PC-9 (cell line): ENCODE data around the gene ACSM3. TPM values are rescaled to one million over a fixed set of nuclear protein-coding genes. Genes with fewer than 3 reads are reported as not detected.

Experiments
- BruUV-seq: library from RNA; stranded (reverse); fragments of 400-500 nt; replicated peaks from 2 replicates; lab custom pipeline; 2021; lab: Mats Ljungman, UMichigan
- CTCF ChIA-PET: fragments of 300-600 bp; sonication (Branson Sonifier 250); formaldehyde crosslinking; loops from one replicate; lab custom pipeline; 2022; ENCODE audit warnings: antibody characterized with exemption; lab: Charles Lee
- POLR2A ChIA-PET: fragments of 300-600 bp; sonication (Branson Sonifier 250); formaldehyde crosslinking; loops from one replicate; lab custom pipeline; 2022; ENCODE audit warnings: antibody characterized with exemption; ENCODE audit not compliant: unreplicated experiment; lab: Charles Lee
- DNase-seq, 2 experiments: peaks; one replicate each; pipeline versions ENCODE4 v3.0.0 to v3.0.0-alpha.2; 2015 to 2022; ENCODE audit warnings: mixed read lengths in 1 of 2
- H2AFZ ChIP-seq: fragments of 200-600 bp; sonication (generic); 2 replicates; pipeline ENCODE4 v1.8.1; 2017; ENCODE audit warnings: antibody characterized with exemption
- H3F3A ChIP-seq: fragments of 200-600 bp; sonication (generic); 2 replicates; pipeline ENCODE4 v1.8.1; 2017; ENCODE audit warnings: antibody characterized with exemption, mild to moderate bottlenecking, low read depth; ENCODE audit not compliant: insufficient read depth
- H3K27ac ChIP-seq: fragments of 200-600 bp; sonication (generic); 2 replicates; pipeline ENCODE4 v1.6.1; 2016; ENCODE audit warnings: mixed run types
- H3K27me3 ChIP-seq: fragments of 200-600 bp; sonication (generic); 2 replicates; pipeline ENCODE4 v1.6.1; 2016; ENCODE audit warnings: low read depth, mixed run types; ENCODE audit not compliant: insufficient read depth
- H3K36me3 ChIP-seq: fragments of 200-600 bp; sonication (generic); 2 replicates; pipeline ENCODE4 v1.6.1; 2016; ENCODE audit warnings: low read depth, mixed run types
- H3K4me1 ChIP-seq: fragments of 200-600 bp; sonication (generic); replicated peaks from 2 replicates; pipeline ENCODE4 v1.6.1; 2016; ENCODE audit warnings: mixed run types; ENCODE audit not compliant: insufficient read depth
- H3K4me2 ChIP-seq: fragments of 200-600 bp; sonication (generic); 2 replicates; pipeline ENCODE4 v1.6.1; 2017; ENCODE audit warnings: mixed run types
- H3K4me3 ChIP-seq: fragments of 200-600 bp; sonication (generic); 2 replicates; pipeline ENCODE4 v1.6.1; 2016; ENCODE audit warnings: mixed run types
- H3K79me2 ChIP-seq: fragments of 200-600 bp; sonication (generic); 2 replicates; pipeline ENCODE4 v1.6.1; 2017; ENCODE audit warnings: low read depth, mixed run types
- H3K9me2 ChIP-seq: fragments of 200-600 bp; sonication (generic); 2 replicates; pipeline ENCODE4 v1.8.1; 2017; ENCODE audit warnings: mild to moderate bottlenecking; ENCODE audit not compliant: insufficient read depth
- H3K9me3 ChIP-seq: fragments of 200-600 bp; sonication (generic); 2 replicates; pipeline ENCODE4 v1.8.1; 2016; ENCODE audit warnings: low read depth; ENCODE audit not compliant: insufficient read depth
- H4K20me1 ChIP-seq: fragments of 200-600 bp; sonication (generic); 2 replicates; pipeline ENCODE4 v1.8.1; 2017; ENCODE audit not compliant: insufficient read depth
- CTCF ChIP-seq: fragments of 200-600 bp; sonication (generic); conservative IDR thresholded peaks from 2 replicates; pipeline ENCODE4 v1.6.1; 2017; ENCODE audit warnings: mixed run types, antibody characterized with exemption, mild to moderate bottlenecking, moderate library complexity
- EZH2 ChIP-seq: fragments of 200-600 bp; sonication (generic); IDR thresholded peaks from 2 replicates; pipeline ENCODE4 v1.8.0; 2017; ENCODE audit warnings: antibody characterized with exemption, low read depth
- intact Hi-C: fragments of 100-400 bp; cut with micrococcal nuclease; formaldehyde crosslinking; loops from one replicate; pipeline ENCODE4 v1.10.0; 2022; ENCODE audit not compliant: unreplicated experiment
- total RNA-seq: library from RNA; stranded (reverse); gene quantifications from 2 replicates; pipeline ENCODE4 v1.2.3, GENCODE V29; 2021

ACSM3 gene
- total RNA-seq, 1 experiment from 2014 or later: 2.4 TPM

- no TSS peak for BruUV-seq
- TF ChIP-seq CTCF (peak; percentile 74), EZH2 (no peak)
- no peaks in the 10 kb centered on the region for H3F3A ChIP-seq
- POLR2A ChIA-PET: no interaction called here
- H3K27ac ChIP-seq: no peak overlapping the region
- intact Hi-C loops: no loop called here
- H3K9me2 ChIP-seq: no peaks in the 10 kb centered on the region
- H3K36me3 ChIP-seq: no peaks in the 10 kb centered on the region
- DNase-seq: peak in 1 of 2 experiments; percentile 64
- H3K9me3 ChIP-seq: no peaks in the 10 kb centered on the region
- no peak overlapping the region for H3K4me2 ChIP-seq
- CTCF ChIA-PET: interaction anchor here (0.7 kb wide), 1 partner anchor 45 kb away, joined by 7 read pairs; no protein-coding TSS in a partner anchor
- no peaks in the 10 kb centered on the region for H3K4me1 ChIP-seq
- H3K27me3 ChIP-seq: no peaks in the 10 kb centered on the region; the same call in 1 of the 2 replicates
- H3K79me2 ChIP-seq: no peaks in the 10 kb centered on the region
- no peak overlapping the region for H2AFZ ChIP-seq
- H4K20me1 ChIP-seq: no peaks in the 10 kb centered on the region
- H3K4me3 ChIP-seq: no peak overlapping the region
These were observed 11.0 kb downstream of the ACSM3 start for GRCh38 chr16:20774703-20775362.

- TF ChIP-seq EZH2 (no peak), CTCF (no peak)
- no peak for DNase-seq
- no peak overlapping the region for H2AFZ ChIP-seq
- intact Hi-C loops: no loop called here
- no peak overlapping the region for H3K27ac ChIP-seq
- no TSS peak for BruUV-seq
- no peaks in the 10 kb centered on the region for H3K36me3 ChIP-seq
- no peaks in the 10 kb centered on the region for H3K9me3 ChIP-seq
- no peaks in the 10 kb centered on the region for H3K79me2 ChIP-seq
- ChIA-PET CTCF (no interaction called here), POLR2A (interaction anchor here (0.5 kb wide), 1 partner anchor 31 kb away, joined by 4 read pairs; no protein-coding TSS in a partner anchor)
- H3K27me3 ChIP-seq: peaks cover 13% of the 10 kb centered on the region
- H3F3A ChIP-seq: no peaks in the 10 kb centered on the region
- no peak overlapping the region for H3K4me3 ChIP-seq
- H3K4me2 ChIP-seq: no peak overlapping the region
- no peaks in the 10 kb centered on the region for H4K20me1 ChIP-seq
- no peaks in the 10 kb centered on the region for H3K9me2 ChIP-seq
- no peaks in the 10 kb centered on the region for H3K4me1 ChIP-seq
These were observed 17.9 kb downstream of the ACSM3 start for GRCh38 chr16:20781697-20782096.

DNA sequence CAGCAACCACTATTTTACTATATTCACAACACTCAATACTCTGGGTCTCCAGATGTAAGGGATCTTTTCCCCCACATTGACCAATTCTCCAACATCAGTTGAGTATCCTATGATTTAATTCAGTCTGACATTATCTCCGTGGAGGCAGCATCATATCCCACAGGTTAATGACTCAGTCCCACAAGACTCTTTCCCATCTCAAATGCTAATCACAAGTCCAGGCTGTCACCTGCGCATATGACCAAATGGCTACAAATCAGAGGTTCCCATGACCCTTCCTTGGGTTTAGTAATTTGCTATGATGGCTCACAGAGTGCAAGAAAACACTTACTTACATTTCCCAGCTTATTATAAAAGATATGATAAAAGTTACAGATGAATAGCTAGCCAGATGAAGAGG is 18.7 kb downstream of the ACSM3 start:
- Histone ChIP-seq H3K27me3 (peaks cover 13% of the 10 kb centered on the region; the same call in 1 of the 2 replicates), H3K9me3 (no peaks in the 10 kb centered on the region), H3K36me3 (no peaks in the 10 kb centered on the region), H3K4me2 (no peak overlapping the region), H4K20me1 (no peaks in the 10 kb centered on the region), H3K27ac (no peak overlapping the region), H3K79me2 (no peaks in the 10 kb centered on the region), H3F3A (no peaks in the 10 kb centered on the region), H3K9me2 (no peaks in the 10 kb centered on the region), H3K4me1 (no peaks in the 10 kb centered on the region), H2AFZ (no peak overlapping the region), H3K4me3 (no peak overlapping the region)
- CTCF ChIA-PET: no interaction called here
- no TSS peak for BruUV-seq
- TF ChIP-seq CTCF (no peak), EZH2 (no peak)
- POLR2A ChIA-PET: no interaction called here
- DNase-seq: no peak
- intact Hi-C loops: no loop called here
